Stimulated activated CD8-positive, alpha-beta memory T cell treated with anti-CD3 and anti-CD28 coated beads, Interleukin-4, amount 100 ng/mL, for 48 hours (primary cell): ENCODE data around the gene DLG4.
A peak's percentile ranks its signal among the peaks of the same experiment; 100 is the strongest.

Experiments
- DNase-seq: peaks from one replicate; pipeline ENCODE4 v3.0.0-alpha.2; 2020

The DLG4 gene

DNA sequence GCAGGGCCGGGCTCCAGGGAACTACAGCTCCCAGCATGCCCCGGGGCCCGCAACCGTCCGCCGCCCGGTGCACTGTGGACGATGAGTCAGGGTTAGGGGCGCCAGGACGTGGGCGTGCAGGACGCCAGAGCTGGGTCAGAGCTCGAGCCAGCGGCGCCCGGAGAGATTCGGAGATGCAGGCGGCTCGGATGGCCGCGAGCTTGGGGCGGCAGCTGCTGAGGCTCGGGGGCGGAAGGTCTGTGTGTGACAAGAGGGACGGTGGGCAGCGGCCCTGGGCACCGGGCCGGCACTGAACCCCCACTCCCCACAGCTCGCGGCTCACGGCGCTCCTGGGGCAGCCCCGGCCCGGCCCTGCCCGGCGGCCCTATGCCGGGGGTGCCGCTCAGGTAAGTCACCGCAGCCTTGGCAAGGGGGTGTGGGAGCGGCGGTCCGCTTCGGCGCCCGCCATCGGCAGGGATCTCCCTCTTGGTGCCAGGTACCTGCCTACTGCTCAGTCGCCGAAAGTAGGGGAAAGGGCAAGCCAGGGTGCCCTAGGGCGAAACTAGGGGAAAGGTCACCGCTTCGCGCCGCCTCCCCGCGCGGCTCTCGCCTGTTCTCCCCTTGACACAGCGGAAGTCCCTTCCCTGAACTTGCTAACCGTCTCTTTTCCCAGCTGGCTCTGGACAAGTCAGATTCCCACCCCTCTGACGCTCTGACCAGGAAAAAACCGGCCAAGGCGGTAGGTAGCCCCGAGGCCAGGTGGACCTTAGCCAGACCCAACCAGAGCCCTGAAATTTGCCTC lies at the start of gene DLG4, which contains the start of gene ACADVL:
Gene DLG4 (minus strand): TSS at position 25 of the 781 bp plus-strand sequence.
Gene ACADVL (plus strand): TSS at position 127 of the 781 bp plus-strand sequence. CDS start 47 bp downstream, at position 174.
- DNase-seq, result peak; percentile 90

DNA sequence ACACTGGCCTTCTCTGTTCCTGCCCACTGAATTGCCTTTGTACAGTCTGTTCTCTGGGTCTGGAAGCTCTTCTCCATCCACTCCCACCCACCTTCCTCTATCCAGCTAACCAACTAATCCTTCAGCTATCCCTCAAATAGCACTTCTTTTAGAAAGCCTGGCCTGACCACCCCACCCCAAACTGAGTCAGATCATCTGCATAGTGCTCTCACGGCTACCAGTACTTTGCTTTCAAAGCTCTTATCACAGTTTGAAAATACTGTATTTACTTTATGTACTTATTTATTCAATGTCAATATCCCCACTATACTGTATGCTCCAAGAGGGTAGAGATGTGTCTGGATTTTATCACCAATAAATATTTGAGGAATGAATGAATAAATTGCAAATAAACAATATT lies 47.1 kb upstream of the DLG4 start:
- DNase-seq, result no peak

DNA sequence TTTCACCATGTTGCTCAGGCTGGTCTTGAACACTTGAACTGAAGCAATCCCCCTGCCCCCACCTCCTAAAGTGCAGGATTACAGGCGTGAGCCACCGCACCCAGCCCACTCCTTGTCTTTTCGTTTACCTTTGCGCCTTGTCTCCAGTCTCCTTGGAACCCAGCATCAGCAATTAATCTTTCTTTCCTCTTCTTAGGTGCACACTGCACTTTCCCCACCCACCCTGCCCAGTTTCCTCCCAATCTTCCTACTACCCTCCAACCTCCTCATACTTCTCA lies 44.1 kb upstream of the DLG4 start:
- DNase-seq, result no peak

DNA sequence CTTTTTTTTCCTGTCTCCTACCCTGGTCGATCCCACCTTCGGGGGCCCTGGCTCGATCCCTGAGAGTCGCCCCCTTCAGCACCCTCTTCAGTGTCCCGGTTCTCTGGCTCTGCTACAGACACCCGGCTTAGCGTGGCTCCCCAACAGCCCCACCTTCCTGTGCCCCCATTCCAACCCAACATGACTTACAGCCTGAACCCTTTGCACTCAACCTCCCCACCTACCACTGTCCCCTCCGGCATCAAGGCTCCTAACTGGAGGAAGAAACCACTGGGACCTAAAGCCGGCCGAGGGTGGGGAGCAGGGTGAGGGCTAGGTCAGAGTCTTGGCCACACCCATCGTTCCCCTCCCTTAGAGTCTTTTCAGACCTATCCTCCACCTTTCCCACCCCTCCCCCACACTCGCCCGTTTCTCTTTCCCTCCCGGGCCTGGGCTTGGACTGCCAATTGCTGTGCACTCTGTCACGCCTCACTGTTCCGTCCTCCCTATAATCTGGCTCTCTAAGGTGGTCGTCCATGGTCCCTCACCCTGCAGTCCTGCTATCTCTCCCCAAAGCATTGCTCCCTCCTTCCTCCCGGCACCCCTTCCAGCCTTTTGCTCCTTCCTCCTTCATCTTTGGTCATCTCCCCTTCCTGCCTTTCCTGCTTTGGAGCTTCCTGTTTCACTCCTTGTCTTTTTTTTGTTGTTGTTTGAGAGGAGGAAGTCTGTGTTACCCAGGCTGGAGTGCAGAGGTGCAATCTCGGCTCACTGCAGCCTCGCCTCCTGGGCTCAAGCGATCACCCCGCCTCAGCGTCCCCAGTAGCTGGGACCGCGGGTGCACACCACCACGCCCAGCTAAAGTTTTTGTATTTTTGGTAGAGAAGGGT lies 43.5 kb upstream of the DLG4 start:
- peak; percentile 47 for DNase-seq

DNA sequence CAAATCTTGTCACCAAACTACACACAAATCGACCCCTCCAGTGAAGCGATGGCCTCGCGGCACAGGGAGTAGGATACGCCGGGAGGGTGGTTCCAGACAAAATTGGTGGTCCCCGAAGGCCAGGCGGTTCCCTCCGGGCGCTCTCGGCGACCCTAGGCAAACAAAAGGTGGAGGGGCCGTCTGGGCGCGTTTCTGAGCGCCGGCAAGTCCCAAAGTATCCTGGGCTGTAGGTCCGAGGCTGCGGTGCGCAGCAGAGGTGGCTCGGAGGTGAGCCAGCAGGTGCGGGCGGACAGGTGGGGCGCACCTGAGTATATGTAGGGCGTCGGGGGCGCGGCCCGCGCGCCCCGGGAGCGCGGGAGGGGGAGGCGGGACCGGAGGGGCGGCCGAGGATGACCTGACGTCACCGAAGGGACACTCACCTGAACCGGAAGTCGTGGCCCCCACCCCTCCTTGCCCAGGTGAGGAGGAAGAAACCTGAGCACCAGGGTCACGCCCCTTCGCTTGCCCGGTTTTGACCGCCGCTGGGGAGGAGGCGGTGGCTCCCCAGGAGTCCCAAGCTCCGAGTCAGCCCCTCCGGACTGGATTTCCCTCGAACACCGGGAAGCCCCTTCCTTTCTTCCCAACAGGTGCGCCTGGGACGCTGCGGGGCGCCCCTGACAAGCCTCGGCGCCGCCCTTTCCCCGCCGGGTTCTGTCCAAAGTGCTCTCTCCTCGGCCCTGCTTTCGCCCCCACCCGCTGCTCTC lies 42.7 kb upstream of the DLG4 start, which contains the start of gene CLDN7:
Gene CLDN7 (minus strand): TSS at position 287 of the 743 bp plus-strand sequence. CDS start 435 bp downstream, outside the sequence.
- no peak for DNase-seq

DNA sequence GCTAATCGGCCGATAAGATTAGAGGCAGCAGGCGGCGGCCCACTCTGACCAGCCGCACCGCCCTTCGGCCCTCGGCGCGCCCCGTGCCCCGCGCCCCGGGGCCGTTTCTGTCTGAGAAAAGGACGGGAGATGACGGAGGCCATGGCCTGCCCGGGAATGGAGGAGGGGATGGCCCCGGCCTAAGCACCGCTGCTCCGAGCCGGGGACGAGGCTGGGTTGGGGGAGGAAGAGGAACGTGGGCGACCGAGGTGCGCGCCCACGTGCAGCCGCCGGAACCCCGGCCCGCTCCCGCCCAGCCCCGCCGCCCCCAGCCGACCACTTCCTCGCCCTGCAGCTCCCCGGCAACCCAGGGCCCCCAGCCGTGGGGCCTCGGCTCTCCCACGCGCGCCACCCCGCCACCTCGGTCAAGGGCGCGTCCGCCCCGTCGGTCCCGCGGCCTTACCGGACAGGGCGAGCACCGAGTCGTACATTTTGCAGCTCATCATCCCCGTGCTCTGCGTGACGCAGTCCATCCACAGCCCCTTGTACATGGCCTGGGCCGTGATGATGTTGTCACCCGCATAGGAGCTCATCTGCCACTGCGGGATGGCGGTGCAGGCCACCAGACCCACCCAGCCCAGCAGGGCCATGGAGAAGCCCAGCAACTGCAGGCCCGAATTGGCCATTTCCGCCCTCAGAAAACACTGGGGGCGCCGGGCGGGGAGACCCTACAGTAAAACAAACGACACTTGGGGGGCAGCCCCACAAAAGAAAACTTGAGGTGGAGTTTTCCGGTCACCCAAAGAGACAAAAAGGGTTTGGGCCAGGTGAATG lies 41.9 kb upstream of the DLG4 start:
- DNase-seq, result peak; percentile 47

DNA sequence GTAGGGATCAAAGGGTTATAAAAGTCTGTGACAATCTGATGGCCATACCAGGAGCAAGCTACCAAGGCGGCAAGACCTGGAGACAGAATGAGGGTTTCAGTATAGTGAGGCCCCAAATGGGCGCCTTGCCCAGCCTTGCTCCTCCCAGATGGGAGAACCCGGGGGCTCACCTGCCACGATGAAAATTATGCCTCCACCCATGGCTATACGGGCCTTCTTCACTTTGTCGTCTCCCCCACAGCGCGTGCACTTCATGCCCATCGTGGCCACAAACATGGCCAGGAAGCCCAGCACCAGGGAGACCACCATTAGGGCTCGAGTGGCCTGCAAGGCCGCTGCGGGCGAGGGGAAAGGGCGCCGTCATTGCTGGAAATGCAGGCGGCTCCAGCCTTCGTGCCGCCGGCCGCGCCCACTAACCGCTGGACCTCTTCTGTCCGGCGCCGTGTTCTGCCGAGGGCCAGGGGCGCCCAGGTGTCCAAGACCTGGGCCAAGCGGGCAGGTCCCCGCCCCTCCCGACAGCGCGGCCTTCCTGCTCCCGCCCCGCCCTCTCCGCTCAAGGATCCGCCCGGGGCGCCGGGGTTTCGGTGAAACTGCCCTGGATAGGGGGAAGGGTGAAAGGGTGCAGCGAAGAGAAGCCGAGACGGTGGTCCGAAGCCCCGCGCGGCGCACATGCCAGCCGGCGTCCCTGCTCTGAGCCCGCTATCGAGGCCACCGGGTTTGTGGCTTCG lies 41.2 kb upstream of the DLG4 start:
- peak; percentile 61 for DNase-seq

DNA sequence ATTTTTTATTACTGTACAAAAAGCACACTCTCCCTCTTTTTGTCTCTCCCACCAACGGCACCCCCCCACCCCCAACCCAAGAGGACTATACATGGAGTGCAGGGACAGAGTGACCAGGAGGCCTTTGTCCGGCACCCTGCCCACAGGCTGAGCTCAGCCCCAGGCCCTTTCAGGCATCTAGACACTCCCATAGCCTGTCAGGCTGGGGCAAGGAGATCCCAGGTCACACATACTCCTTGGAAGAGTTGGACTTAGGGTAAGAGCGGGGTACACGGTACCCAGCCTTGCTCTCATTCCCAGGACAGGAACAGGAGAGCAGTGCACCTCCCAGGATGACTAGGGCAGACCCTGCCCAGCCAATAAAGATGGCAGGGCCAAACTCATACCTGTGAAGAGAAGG lies 40.5 kb upstream of the DLG4 start:
- no peak for DNase-seq

DNA sequence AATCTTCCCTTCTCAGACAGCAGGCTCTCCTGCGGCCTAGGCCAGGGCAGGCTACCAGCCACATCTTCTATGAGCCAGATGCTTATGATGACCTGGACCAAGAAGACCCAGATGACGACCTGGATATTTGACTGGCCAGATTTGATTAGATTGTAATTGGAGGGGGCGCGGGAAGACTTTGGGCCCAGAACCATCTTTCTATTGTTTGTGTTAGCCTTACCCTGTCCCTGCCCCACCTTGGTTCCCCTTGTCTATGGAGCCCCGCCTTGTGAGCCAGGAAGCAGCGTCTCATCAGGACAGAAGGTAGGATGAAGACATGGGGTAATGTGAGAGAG lies 39.9 kb upstream of the DLG4 start:
- no peak for DNase-seq

DNA sequence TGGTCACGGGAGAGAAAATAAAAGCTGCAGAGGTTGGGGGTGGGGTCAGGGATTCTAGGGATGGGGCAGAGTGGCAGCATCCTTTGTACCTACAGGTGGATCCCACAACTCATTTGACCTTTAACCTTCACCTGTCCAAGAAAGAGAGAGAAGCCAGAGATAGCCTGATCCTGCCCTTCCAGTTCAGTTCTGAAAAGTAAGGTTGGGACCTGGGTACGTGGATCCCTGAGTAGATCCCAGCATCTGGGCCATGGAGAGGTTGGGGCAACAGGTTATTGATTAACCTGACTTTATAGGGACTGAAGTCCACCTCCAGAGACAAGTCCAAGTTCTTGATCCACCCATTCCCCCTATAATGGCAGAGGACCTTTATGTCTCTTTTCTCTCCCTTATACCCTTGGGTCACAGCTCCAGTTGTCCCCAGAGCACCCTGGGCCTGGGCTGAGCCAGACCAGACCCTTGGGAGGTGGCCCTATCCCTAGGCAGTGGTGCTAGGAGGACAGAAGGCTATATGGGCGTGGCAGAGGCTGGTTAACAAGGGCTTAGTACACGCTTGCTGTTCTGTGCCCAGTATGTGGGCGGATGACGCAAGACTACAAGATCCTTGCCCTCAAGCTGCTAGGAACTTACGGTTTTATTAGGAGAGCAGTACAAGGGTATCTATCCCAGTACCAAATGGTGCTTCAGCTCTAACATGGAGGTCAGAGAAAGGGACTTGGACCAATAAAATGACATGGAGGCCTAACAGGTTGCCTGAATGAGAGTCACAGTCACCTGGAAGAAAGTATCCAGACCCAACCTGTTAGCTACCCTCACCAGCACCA lies 39.3 kb upstream of the DLG4 start:
- peak; percentile 52 for DNase-seq

DNA sequence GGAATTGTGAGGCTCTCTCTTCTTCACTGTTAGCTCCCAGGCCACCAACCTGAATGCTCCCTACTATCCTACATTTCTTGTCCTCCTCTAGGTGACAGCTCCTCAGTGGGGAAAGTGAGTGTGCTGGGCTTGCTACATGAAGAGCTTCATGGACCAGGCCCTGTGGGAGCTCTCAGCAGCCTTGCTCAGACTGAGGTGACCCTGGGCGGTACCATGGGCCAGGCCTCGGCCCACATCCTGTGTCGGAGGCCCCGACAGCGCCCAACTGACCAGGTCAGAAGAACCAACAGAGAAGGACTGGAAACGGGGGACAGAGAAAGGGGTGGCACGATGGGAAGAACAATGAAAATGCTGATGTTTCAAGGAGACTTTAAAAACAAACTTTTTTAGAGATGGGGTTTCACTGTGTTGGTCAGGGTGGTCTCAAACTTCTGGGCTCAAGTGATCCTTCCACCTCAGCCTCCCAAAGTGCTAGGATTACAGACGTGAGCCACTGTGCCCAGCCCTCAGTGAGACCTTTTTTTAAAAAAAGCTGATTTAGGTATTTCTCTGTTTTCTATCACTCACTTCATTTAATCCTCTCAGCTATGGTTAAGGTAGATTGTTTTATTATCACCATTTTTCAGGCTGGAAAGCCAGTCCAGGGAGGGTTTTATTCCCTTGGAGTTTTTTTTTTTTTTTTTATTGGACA lies 37.3 kb upstream of the DLG4 start:
- no peak for DNase-seq

DNA sequence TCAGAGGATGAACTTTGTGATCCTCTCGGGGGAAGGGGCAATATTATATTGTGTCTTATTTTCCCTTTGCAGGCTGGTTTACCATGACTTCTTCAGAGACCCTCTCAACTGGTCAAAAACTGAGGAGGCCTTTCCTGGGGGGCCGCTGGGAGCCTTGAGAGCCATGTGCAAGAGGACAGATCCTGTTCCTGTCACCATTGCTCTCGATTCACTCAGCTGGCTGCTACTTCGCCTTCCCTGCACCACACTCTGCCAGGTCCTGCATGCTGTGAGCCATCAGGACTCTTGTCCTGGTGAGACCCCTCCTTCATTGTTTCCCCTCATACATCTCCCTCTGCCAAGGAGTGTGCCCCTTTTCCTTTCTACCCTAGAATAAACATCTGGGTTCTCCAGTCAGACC lies 34.9 kb upstream of the DLG4 start:
- DNase-seq, result no peak

DNA sequence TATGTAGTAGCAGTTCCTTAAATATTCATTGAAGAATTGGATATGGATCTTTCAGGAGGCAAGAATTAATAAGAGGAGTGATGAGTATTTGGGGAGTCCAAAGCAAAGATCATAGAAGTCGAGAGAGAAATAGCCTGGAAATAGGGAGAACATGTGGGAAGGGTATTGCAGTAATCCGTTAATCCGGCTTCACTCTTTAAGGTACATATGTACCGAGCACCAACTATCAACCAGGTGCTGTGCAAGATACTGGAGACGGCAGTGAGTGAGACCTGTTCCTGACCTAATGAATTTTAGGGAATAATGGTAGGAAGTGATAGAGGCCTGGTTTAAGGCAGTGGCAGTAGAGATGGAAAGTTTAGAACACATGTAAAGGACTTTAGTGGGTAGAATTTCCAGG lies 33.4 kb upstream of the DLG4 start:
- DNase-seq, result no peak

DNA sequence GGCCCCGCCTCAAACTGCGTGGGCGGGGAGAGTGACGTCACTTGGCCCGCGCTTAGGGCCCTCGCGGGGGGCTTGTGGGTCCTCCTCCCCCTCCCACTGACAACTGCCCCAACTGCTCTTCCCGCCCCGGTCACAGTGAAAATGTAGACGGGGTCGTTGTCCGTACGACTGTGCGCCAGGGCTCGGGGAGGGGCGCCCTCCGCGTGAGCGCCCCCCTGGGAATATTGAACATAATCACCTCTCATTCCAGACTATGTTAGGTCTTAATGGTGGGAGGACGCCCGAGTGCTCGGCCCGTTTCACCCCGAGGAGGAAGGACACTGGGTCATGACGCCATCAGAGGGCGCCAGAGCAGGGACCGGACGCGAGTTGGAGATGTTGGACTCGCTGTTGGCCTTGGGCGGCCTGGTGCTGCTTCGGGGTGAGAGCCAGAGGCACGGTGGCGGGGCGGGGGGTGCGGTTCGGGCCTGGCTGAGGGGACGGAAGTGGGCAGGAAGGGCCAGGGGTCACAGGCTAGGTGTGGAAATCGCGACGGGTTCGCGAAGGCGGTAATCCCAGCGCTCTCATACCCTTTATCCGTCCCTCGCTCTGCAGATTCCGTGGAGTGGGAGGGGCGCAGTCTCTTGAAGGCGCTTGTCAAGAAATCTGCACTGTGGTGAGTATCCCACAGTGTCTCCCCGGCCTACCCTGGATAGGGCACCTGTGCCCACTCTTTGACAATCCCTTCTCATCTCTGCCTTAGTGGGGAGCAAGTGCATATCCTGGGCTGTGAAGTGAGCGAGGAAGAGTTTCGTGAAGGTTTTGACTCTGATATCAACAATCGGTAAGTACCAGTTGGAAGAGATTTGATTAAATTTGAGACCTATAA lies 32.8 kb upstream of the DLG4 start, which contains the start of gene ELP5:
Gene ELP5 (plus strand): TSS at position 40 of the 868 bp plus-strand sequence. CDS start 336 bp downstream, at position 376.
- DNase-seq, result peak; percentile 99

DNA sequence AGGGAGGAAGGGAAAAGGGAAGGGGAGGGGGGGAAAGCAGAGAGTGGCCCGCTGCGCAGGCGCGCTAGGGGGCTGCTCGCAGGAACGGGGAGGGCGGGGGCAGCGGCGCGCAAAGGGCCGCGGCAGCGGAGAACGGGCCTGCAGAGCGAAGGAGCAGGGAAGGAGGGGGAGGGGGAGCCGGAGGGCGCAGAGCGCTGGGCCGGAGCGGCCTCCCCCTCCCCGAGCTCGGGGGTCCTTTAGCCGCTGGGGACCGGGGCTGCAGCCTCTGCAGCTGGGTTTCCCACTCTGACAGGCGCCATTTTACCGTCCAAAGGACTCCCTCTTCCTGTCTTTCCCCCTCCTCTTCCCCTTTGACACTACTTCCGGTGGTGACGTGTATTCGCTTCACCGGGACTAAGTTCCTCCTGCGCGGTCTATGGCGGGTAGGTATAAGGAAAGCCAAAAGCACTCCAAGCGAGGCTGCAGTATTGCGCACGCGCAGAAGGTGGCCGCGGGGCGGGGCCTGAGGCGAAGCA lies 32.1 kb upstream of the DLG4 start, which contains the start of gene CTDNEP1:
Gene CTDNEP1 (minus strand): TSS at position 74 of the 515 bp plus-strand sequence. CDS start 438 bp downstream, outside the sequence.
- DNase-seq, result peak; percentile 77

DNA sequence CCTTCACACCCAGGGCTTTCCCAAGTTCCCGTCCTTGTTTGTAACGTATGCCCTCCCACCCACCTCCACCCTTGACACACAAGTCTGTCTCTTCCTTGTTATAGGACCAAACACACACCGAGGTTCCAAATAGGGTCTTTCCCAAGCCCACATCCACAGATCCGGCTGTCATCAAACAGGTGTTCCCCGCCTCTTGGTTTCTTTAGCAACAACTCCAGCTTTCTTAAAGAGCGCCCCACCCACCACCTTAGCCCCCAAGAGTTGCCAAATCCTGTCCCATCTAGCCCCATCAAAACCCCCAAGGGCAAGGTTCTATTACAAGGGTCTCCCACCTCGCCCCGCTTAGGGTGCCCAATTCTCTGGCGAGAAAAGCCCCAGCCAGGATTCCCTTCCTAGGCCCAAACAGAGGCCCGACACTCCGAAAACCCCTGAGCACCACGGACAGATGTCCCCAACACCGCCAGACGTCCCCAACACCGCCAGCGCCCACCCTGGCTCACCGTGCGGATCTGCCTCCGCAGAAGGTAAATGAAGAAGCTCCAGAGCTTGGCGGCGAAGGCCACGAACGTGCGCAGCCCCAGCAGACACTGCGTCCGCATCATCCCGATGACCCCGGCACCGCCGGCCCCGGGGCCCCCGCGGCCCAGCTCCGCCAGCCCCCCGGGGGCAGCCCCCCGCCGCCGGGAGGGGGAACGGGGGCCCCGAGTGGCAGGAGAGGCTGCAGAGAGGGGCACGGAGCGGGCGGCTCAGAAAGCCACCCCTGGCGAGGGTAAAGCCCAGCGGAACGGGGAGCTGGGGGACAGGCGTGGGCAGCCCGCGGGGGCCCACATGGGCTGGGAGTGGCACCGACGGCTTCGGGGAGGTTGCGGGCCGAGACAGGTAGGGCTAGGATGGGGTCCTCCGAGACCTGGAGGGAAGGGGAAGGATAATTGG lies 31.3 kb upstream of the DLG4 start:
- no peak for DNase-seq

DNA sequence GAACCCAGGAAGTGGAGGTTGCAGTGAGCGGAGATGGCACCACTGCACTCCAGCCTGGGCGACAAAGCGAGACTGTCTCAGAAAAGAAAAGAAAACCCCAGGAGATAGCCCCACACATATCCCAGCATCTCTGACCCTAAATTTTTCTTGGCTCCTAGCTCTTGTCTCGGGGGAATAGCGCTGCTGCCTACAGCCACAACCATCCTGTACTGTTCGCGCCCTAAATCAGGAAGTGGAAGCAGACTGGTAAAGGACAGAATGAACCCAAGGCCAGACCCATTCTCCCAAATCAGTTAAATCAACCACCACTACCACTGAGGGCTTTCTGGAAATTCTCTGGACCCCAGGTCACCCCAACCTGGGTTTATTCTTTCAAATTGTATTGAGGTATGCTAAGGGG lies 30.2 kb upstream of the DLG4 start:
- DNase-seq, result no peak

DNA sequence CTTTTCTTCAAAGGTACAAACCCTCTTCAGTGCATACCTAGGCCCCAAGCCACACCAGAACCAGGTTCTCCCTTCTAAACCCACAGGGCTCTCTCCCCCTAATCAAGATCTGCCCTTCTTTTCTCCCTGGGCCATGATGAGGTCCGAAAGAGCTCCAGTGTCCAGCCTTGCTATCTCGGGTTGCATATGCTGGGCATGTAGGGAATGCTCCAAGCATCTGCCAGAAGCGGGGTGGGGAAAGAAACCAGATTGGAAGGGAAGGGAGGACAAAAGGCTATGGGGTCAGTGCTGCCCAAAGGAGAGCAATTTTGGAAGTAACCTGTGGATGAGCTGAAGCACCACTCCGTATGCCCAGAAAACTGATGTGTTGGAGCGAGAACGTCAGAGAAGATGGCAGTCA lies 29.6 kb upstream of the DLG4 start:
- DNase-seq, result no peak
